Measurements from ENCODE around the gene EWSR1. TPM values are rescaled to one million over a fixed set of nuclear protein-coding genes. Genes with fewer than 3 reads are reported as not detected.

Gene EWSR1
- total and polyA plus RNA-seq, 2 experiments from 2014 or later, result 391 to 427 TPM

DNA sequence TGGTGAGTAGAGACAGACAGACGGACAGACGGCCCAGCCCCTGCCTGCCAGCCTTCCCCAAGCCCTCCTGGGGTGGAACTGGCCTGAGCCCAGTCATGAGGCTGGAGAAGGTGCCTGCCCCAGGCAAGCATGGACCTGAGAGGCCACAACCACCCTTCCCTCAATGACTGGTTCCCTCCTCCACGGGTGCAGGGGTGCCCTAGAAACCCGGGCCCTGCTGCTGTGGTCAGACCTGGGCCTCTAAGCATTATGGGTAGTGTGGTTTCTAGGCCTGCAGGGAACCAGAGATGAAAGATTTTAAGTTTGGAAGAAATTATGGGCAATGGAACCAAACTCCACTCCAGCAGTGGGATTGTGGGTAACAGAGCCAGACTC lies 13.8 kb upstream of the EWSR1 start (continued):
- TF ChIP-seq, protein P1, sequence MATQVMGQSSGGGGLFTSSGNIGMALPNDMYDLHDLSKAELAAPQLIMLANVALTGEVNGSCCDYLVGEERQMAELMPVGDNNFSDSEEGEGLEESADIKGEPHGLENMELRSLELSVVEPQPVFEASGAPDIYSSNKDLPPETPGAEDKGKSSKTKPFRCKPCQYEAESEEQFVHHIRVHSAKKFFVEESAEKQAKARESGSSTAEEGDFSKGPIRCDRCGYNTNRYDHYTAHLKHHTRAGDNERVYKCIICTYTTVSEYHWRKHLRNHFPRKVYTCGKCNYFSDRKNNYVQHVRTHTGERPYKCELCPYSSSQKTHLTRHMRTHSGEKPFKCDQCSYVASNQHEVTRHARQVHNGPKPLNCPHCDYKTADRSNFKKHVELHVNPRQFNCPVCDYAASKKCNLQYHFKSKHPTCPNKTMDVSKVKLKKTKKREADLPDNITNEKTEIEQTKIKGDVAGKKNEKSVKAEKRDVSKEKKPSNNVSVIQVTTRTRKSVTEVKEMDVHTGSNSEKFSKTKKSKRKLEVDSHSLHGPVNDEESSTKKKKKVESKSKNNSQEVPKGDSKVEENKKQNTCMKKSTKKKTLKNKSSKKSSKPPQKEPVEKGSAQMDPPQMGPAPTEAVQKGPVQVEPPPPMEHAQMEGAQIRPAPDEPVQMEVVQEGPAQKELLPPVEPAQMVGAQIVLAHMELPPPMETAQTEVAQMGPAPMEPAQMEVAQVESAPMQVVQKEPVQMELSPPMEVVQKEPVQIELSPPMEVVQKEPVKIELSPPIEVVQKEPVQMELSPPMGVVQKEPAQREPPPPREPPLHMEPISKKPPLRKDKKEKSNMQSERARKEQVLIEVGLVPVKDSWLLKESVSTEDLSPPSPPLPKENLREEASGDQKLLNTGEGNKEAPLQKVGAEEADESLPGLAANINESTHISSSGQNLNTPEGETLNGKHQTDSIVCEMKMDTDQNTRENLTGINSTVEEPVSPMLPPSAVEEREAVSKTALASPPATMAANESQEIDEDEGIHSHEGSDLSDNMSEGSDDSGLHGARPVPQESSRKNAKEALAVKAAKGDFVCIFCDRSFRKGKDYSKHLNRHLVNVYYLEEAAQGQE (IDR thresholded peaks at IDR 0.05; ENCODE audit: unreplicated experiment), result no peak
- TF ChIP-seq, protein P2, sequence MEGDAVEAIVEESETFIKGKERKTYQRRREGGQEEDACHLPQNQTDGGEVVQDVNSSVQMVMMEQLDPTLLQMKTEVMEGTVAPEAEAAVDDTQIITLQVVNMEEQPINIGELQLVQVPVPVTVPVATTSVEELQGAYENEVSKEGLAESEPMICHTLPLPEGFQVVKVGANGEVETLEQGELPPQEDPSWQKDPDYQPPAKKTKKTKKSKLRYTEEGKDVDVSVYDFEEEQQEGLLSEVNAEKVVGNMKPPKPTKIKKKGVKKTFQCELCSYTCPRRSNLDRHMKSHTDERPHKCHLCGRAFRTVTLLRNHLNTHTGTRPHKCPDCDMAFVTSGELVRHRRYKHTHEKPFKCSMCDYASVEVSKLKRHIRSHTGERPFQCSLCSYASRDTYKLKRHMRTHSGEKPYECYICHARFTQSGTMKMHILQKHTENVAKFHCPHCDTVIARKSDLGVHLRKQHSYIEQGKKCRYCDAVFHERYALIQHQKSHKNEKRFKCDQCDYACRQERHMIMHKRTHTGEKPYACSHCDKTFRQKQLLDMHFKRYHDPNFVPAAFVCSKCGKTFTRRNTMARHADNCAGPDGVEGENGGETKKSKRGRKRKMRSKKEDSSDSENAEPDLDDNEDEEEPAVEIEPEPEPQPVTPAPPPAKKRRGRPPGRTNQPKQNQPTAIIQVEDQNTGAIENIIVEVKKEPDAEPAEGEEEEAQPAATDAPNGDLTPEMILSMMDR (conservative IDR thresholded peaks at IDR 0.05; ENCODE audit: low read depth in 2 of 2), result no peak
- no peak for TF ChIP-seq EZH2phosphoT487 (IDR thresholded peaks at IDR 0.05; ENCODE audit: unreplicated experiment)
- no peak for TF ChIP-seq JUNB (IDR thresholded peaks at IDR 0.05; ENCODE audit: unreplicated experiment)
- no peak for TF ChIP-seq CREB1 (CRISPR knock-in tag; IDR thresholded peaks at IDR 0.05; ENCODE audit: low read depth)
- TF ChIP-seq ZNF331 (CRISPR knock-in tag; IDR thresholded peaks at IDR 0.05; ENCODE audit: low read depth), result no peak

DNA sequence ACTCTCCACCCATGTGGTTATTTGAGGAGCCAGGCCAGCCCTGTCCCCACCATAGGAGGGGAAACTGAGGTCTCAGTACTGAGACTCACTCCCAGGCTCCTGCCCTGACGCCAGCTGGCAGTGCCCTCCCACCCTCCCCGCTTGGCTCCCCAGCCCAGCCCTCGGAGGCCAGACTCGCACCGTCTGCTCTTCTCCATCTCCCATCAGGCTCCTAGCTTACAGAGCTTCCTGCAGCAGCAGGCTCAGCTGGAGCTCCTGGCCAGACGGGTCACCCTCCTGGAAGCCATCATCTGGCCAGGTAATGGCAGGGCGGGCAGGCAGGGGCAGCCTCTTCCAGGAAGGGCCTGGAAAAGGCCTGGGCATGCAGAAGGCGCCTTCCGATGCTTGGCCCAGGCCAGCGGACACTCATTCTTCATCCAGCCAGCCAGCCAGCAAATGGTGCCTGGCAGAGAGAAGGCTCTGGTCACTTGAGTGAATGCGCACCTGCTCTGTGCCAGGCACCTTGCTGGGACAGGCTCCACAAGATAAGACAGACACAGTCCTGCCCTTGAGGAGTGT lies 12.9 kb upstream of the EWSR1 start:
- no peaks in the 10 kb centered on the region for H3F3A ChIP-seq (replicated peaks; ENCODE audit: low read depth)
- no peaks in the 10 kb centered on the region for H3K27me3 ChIP-seq (ENCODE audit: insufficient read depth)
- H3K27me3 Mint-ChIP-seq (ENCODE audit: insufficient read depth, low read depth, poor library complexity), result peaks cover 10% of the 10 kb centered on the region
- peaks cover 5% of the 10 kb centered on the region; the same call in 1 of the 2 replicates for H3K4me1 ChIP-seq (ENCODE audit: insufficient read depth)
- no peak overlapping the region for H3K4me2 ChIP-seq
- no peaks in the 10 kb centered on the region for H3K9me2 ChIP-seq (ENCODE audit: insufficient read depth)
- no peak overlapping the region for H3K27ac Mint-ChIP-seq
- H3K36me3 ChIP-seq (ENCODE audit: insufficient read depth), result no peaks in the 10 kb centered on the region
- no peak for ATAC-seq
- H2AFZ ChIP-seq, result no peak overlapping the region
- no peak overlapping the region for H3K4me3 Mint-ChIP-seq
- no peaks in the 10 kb centered on the region for H4K20me1 ChIP-seq (replicated peaks; ENCODE audit: insufficient read depth)
- no peak overlapping the region for H3K27ac ChIP-seq (ENCODE audit: low read depth)
- H3K4me3 ChIP-seq, result no peak overlapping the region
- H3K79me2 ChIP-seq (replicated peaks; ENCODE audit: insufficient read depth), result no peaks in the 10 kb centered on the region
- no peaks in the 10 kb centered on the region; the same call in 2 of the 3 replicates for H3K9me3 Mint-ChIP-seq
- DNase-seq (ENCODE audit: low spot score), result no peak
- no peaks in the 10 kb centered on the region; the same call in 2 of the 3 replicates for H3K4me1 Mint-ChIP-seq
- no peaks in the 10 kb centered on the region; the same call in 2 of the 3 replicates for H3K36me3 Mint-ChIP-seq (ENCODE audit: low read depth)
- TF ChIP-seq EZH2 (IDR thresholded peaks at IDR 0.05; ENCODE audit: low read depth, unreplicated experiment) (no peak), CREB1 (CRISPR knock-in tag; IDR thresholded peaks at IDR 0.05; ENCODE audit: low read depth) (no peak), POLR2AphosphoS5 (IDR thresholded peaks at IDR 0.05; ENCODE audit: low read depth) (no peak)
- TF ChIP-seq, protein P3, sequence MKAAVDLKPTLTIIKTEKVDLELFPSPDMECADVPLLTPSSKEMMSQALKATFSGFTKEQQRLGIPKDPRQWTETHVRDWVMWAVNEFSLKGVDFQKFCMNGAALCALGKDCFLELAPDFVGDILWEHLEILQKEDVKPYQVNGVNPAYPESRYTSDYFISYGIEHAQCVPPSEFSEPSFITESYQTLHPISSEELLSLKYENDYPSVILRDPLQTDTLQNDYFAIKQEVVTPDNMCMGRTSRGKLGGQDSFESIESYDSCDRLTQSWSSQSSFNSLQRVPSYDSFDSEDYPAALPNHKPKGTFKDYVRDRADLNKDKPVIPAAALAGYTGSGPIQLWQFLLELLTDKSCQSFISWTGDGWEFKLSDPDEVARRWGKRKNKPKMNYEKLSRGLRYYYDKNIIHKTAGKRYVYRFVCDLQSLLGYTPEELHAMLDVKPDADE (IDR thresholded peaks at IDR 0.05), result no peak
- TF ChIP-seq, protein P1 (IDR thresholded peaks at IDR 0.05; ENCODE audit: unreplicated experiment), result no peak

Measured in GM23338 (cell line).